HepG2 (cell line): ENCODE measurements around the gene CRIM1. TPM values are rescaled to one million over a fixed set of nuclear protein-coding genes. Genes with fewer than 3 reads are reported as not detected.

Experiments used
- AGO2 ChIP-seq: fragments of 200-400 bp; formaldehyde crosslinking; optimal IDR thresholded peaks from 2 replicates; pipeline ENCODE3; 2017; ENCODE audit warnings: mild to moderate bottlenecking, low read depth, low read length, moderate library complexity
- ATF7 ChIP-seq, 2 experiments: fragments of 450-650 bp in 1 of 2; sonication (generic) in 1 of 2; formaldehyde crosslinking in 1 of 2; IDR thresholded peaks; 2 replicates each; pipeline versions ENCODE4 v1.4.0 to v1.6.1; 2016 to 2020; ENCODE audit warnings: antibody characterized with exemption in 1 of 2, mild to moderate bottlenecking in 1 of 2, missing genetic modification reagents in 1 of 2
- CREM ChIP-seq, 2 experiments: sonication (generic) in 1 of 2; formaldehyde crosslinking in 1 of 2; IDR thresholded peaks; 2 replicates each; pipeline versions ENCODE4 v1.4.0 to v1.6.1; 2016 to 2020; ENCODE audit warnings: antibody characterized with exemption in 1 of 2, mild to moderate bottlenecking in 1 of 2, missing genetic modification reagents in 1 of 2
- FOXJ3 ChIP-seq: sonication (generic); formaldehyde crosslinking; IDR thresholded peaks from 2 replicates; pipeline ENCODE4 v1.4.0; 2020; ENCODE audit warnings: missing genetic modification reagents, mild to moderate bottlenecking, borderline replicate concordance
- FOXO1 ChIP-seq: sonication (generic); formaldehyde crosslinking; IDR thresholded peaks from 2 replicates; pipeline ENCODE4 v1.4.0; 2020; ENCODE audit warnings: missing genetic modification reagents
- HMG20A ChIP-seq: IDR thresholded peaks from 2 replicates; pipeline ENCODE4 v1.6.1; 2016; ENCODE audit warnings: borderline replicate concordance
- ZFP36L1 ChIP-seq: sonication (generic); formaldehyde crosslinking; IDR thresholded peaks from 2 replicates; pipeline ENCODE4 v1.8.0; 2022; ENCODE audit warnings: mild to moderate bottlenecking, missing genetic modification reagents, moderate library complexity
- ZFP37 ChIP-seq: sonication (generic); formaldehyde crosslinking; IDR thresholded peaks from 2 replicates; pipeline ENCODE4 v1.4.0; 2020; ENCODE audit warnings: missing genetic modification reagents, borderline replicate concordance
- ZHX1 ChIP-seq: sonication (generic); formaldehyde crosslinking; IDR thresholded peaks from 2 replicates; pipeline ENCODE4 v1.8.1; 2022; ENCODE audit warnings: low read depth, mild to moderate bottlenecking, missing genetic modification reagents
- ZKSCAN5 ChIP-seq: sonication (generic); formaldehyde crosslinking; IDR thresholded peaks from 2 replicates; pipeline ENCODE4 v1.5.1; 2020; ENCODE audit warnings: mild to moderate bottlenecking, missing genetic modification reagents
- ZMYM4 ChIP-seq: sonication (generic); formaldehyde crosslinking; IDR thresholded peaks from 2 replicates; pipeline ENCODE4 v1.8.1; 2023; ENCODE audit warnings: mild to moderate bottlenecking, missing genetic modification reagents
- ZNF260 ChIP-seq: sonication (generic); formaldehyde crosslinking; IDR thresholded peaks from 2 replicates; pipeline ENCODE4 v1.4.0; 2020; ENCODE audit warnings: missing genetic modification reagents, low read depth, mild to moderate bottlenecking, borderline replicate concordance
- ZNF263 ChIP-seq: sonication (generic); formaldehyde crosslinking; IDR thresholded peaks from 2 replicates; pipeline ENCODE4 v1.4.0; 2020; ENCODE audit warnings: missing genetic modification reagents
- ZNF572 ChIP-seq: sonication (generic); formaldehyde crosslinking; IDR thresholded peaks from 2 replicates; pipeline ENCODE4 v1.5.1; 2020; ENCODE audit warnings: mild to moderate bottlenecking, missing genetic modification reagents
- ZNF619 ChIP-seq: sonication (generic); formaldehyde crosslinking; IDR thresholded peaks from 2 replicates; pipeline ENCODE4 v1.4.0; 2020; ENCODE audit warnings: mild to moderate bottlenecking, missing genetic modification reagents
- ZNF672 ChIP-seq: sonication (generic); formaldehyde crosslinking; IDR thresholded peaks from 2 replicates; pipeline ENCODE4 v1.8.1; 2022; ENCODE audit warnings: missing genetic modification reagents
- ZNF746 ChIP-seq: sonication (generic); formaldehyde crosslinking; IDR thresholded peaks from 2 replicates; pipeline ENCODE4 v1.8.0; 2022; ENCODE audit warnings: mild to moderate bottlenecking, missing genetic modification reagents
- ZNF747 ChIP-seq: sonication (generic); formaldehyde crosslinking; IDR thresholded peaks from 2 replicates; pipeline ENCODE4 v1.8.1; 2023; ENCODE audit warnings: missing genetic modification reagents, mild to moderate bottlenecking, borderline replicate concordance
- ZNF841 ChIP-seq: sonication (generic); formaldehyde crosslinking; IDR thresholded peaks from 2 replicates; pipeline ENCODE4 v1.8.1; 2023; ENCODE audit warnings: missing genetic modification reagents, borderline replicate concordance
- ZNF878 ChIP-seq: sonication (generic); formaldehyde crosslinking; IDR thresholded peaks from 2 replicates; pipeline ENCODE4 v1.8.1; 2023; ENCODE audit warnings: mild to moderate bottlenecking, missing genetic modification reagents, moderate library complexity
- ZSCAN30 ChIP-seq: sonication (generic); formaldehyde crosslinking; IDR thresholded peaks from 2 replicates; pipeline ENCODE4 v1.5.0; 2020; ENCODE audit warnings: mild to moderate bottlenecking, missing genetic modification reagents
- polyA plus RNA-seq, 8 experiments: library from polyadenylated mRNA; depleted of rRNA in 3 of 8; stranded (reverse) in 7 of 8; unstranded in 1 of 8; fragments of >200 nt; fragmentation: Illumina TruSeq in 4 of 8; extraction: Trizol in 4 of 8; gene quantifications; 2 replicates each; pipeline versions ENCODE4 v1.2.1 to v1.2.3, GENCODE V29; 2011 to 2016; ENCODE audit warnings: low read depth in 4 of 8, missing spikeins in 1 of 8, mixed read lengths in 1 of 8; ENCODE audit not compliant: insufficient read depth in 1 of 8
- total RNA-seq, 5 experiments: library from RNA; depleted of rRNA; stranded (reverse); fragments of >200 nt; fragmentation: Illumina TruSeq; extraction: Trizol; gene quantifications; 2 replicates each; pipeline ENCODE4 v1.2.3, GENCODE V29; 2016; ENCODE audit warnings: low read depth in 1 of 5
- TF ChIP-seq, protein P1 (sequence below): sonication (generic); formaldehyde crosslinking; IDR thresholded peaks from 2 replicates; pipeline ENCODE4 v1.4.0; 2020; ENCODE audit warnings: missing genetic modification reagents, borderline replicate concordance

The CRIM1 gene
- total and polyA plus RNA-seq, 2 of the 13 experiments (the other 11 are each of a cell fraction or from before 2014, with no cell fraction given), result 39.1 to 69.9 TPM

DNA sequence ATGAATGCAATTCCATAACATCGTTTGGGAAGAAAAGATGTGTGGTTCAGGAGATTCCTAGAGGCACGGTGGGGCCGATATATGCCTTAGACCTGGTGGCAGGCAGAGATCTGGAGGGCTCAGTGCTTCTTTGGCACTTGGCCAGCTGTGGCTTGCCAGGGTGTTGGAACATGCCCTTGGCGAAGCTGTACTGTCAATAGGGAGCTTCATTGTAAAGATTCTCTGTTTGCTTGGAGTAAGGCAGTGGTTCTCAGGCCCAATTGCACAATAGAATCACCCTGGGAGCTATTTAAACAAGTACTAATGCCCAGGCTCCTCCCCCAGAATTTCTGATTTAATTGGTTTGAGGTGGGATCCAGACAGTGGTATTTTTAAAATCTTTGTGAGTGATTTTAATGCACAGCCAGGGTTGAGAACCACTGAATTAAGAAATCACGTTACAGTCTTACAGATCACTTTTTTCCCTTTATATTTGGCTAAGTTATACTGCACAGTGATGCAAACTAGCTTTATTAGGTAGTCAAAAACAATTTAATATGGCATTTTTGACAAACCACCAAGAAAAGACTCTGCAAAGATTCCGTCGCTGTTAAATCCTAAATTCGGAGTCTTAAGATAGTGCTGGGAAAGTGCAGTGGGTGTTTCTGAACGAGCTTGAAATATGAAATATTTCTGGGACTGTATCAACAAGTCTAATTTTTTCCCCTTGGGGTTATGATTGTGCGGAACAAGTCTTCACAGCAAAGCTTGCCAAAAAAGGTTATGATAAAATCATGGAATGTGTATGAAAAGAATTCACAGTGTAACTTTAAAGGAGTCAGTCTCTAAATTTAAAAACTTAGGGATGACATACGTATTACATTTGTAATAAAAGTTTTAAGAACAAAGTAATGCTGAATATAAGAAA, 78.0 kb downstream of the CRIM1 start (continued):
- TF ChIP-seq, protein P1, sequence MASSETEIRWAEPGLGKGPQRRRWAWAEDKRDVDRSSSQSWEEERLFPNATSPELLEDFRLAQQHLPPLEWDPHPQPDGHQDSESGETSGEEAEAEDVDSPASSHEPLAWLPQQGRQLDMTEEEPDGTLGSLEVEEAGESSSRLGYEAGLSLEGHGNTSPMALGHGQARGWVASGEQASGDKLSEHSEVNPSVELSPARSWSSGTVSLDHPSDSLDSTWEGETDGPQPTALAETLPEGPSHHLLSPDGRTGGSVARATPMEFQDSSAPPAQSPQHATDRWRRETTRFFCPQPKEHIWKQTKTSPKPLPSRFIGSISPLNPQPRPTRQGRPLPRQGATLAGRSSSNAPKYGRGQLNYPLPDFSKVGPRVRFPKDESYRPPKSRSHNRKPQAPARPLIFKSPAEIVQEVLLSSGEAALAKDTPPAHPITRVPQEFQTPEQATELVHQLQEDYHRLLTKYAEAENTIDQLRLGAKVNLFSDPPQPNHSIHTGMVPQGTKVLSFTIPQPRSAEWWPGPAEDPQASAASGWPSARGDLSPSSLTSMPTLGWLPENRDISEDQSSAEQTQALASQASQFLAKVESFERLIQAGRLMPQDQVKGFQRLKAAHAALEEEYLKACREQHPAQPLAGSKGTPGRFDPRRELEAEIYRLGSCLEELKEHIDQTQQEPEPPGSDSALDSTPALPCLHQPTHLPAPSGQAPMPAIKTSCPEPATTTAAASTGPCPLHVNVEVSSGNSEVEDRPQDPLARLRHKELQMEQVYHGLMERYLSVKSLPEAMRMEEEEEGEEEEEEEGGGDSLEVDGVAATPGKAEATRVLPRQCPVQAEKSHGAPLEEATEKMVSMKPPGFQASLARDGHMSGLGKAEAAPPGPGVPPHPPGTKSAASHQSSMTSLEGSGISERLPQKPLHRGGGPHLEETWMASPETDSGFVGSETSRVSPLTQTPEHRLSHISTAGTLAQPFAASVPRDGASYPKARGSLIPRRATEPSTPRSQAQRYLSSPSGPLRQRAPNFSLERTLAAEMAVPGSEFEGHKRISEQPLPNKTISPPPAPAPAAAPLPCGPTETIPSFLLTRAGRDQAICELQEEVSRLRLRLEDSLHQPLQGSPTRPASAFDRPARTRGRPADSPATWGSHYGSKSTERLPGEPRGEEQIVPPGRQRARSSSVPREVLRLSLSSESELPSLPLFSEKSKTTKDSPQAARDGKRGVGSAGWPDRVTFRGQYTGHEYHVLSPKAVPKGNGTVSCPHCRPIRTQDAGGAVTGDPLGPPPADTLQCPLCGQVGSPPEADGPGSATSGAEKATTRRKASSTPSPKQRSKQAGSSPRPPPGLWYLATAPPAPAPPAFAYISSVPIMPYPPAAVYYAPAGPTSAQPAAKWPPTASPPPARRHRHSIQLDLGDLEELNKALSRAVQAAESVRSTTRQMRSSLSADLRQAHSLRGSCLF (CRISPR knock-in tag), result no peak
- TF ChIP-seq ZFP37 (CRISPR knock-in tag) (no peak), CREM (IDR thresholded peaks at IDR 0.05) (0 out of 2 replicates have a peak, but pooled peaks have one; percentile 19), CREM (CRISPR knock-in tag; IDR thresholded peaks at IDR 0.05) (no peak), ZKSCAN5 (no peak), ZNF747 (no peak), FOXJ3 (CRISPR knock-in tag) (peak; percentile 53; the same call in 1 of the 2 replicates), ZHX1 (CRISPR knock-in tag) (peak; percentile 68), ZNF619 (no peak), ZNF672 (CRISPR knock-in tag) (no peak), ZNF841 (CRISPR knock-in tag) (no peak), ZSCAN30 (CRISPR knock-in tag) (no peak), ZFP36L1 (CRISPR knock-in tag) (no peak), ZNF878 (no peak), ZNF263 (CRISPR knock-in tag) (no peak), HMG20A (CRISPR knock-in tag) (peak; percentile 89), FOXO1 (no peak; the same call in 1 of the 2 replicates), AGO2 (no peak), ATF7 (IDR thresholded peaks at IDR 0.05) (no peak), ATF7 (CRISPR knock-in tag; IDR thresholded peaks at IDR 0.05) (no peak), ZNF572 (CRISPR knock-in tag) (no peak), ZMYM4 (CRISPR knock-in tag) (peak; percentile 86), ZNF260 (CRISPR knock-in tag) (no peak), ZNF746 (CRISPR knock-in tag) (no peak)
